ENCODE measurements around the gene DCAF6. TPM values are rescaled to one million over a fixed set of nuclear protein-coding genes. Genes with fewer than 3 reads are reported as not detected.

DCAF6 gene
- total RNA-seq, 2 donors from 2014 or later, result 30.7 to 42.8 TPM

GRCh38 chr1:167996266-167996665 lies 59.8 kb downstream of the DCAF6 start:
- Histone ChIP-seq H3K4me1 (peaks cover 9% of the 10 kb centered on the region), H3K27ac (no peak overlapping the region), H3K36me3 (replicated peaks in 1 of 2; ENCODE audit: insufficient read depth in 1 of 2, low read depth in 2 of 2) (peaks cover 0 to 8% of the 10 kb centered on the region in 2 donors), H3K9me3 (no peaks in the 10 kb centered on the region), H3K27me3 (no peaks in the 10 kb centered on the region), H3K4me3 (no peak overlapping the region)
- no peak for ATAC-seq
- intact Hi-C loops (cut with DNase I), result no loop called here
- WGBS, 2 donors, result 92 to 98% methylated on average over 3 of the region's 3 CpGs
- TF ChIP-seq POLR2A (IDR thresholded peaks at IDR 0.05) (no peak), CTCF (IDR thresholded peaks at IDR 0.05) (no peak)
- DNase-seq, result no peak

GRCh38 chr1:167997037-167997575 lies 60.6 kb downstream of the DCAF6 start:
- ATAC-seq (no peak), DNase-seq (no peak)
- TF ChIP-seq CTCF (IDR thresholded peaks at IDR 0.05) (no peak), POLR2A (IDR thresholded peaks at IDR 0.05) (no peak)
- intact Hi-C loops (cut with DNase I), result no loop called here
- Histone ChIP-seq H3K27ac (no peak overlapping the region), H3K9me3 (no peaks in the 10 kb centered on the region), H3K4me1 (peaks cover 9% of the 10 kb centered on the region), H3K27me3 (no peaks in the 10 kb centered on the region), H3K4me3 (no peak overlapping the region), H3K36me3 (replicated peaks in 1 of 2; ENCODE audit: insufficient read depth in 1 of 2, low read depth in 2 of 2) (peaks cover 0 to 4% of the 10 kb centered on the region in 2 donors)
- 41 to 44% methylated on average over 3 of the region's 3 CpGs for WGBS, 2 donors

- Histone ChIP-seq H3K36me3 (replicated peaks in 1 of 2; ENCODE audit: insufficient read depth in 1 of 2, low read depth in 2 of 2) (peaks cover 0 to 9% of the 10 kb centered on the region in 2 donors), H3K9me3 (no peaks in the 10 kb centered on the region), H3K4me1 (peaks cover 9% of the 10 kb centered on the region), H3K27me3 (no peaks in the 10 kb centered on the region), H3K4me3 (no peak overlapping the region), H3K27ac (no peak overlapping the region)
- TF ChIP-seq CTCF (IDR thresholded peaks at IDR 0.05) (no peak), POLR2A (IDR thresholded peaks at IDR 0.05) (no peak)
- no peak for DNase-seq
- ATAC-seq, result no peak
- WGBS, 2 donors, result 80 to 84% methylated on average over 3 of the region's 3 CpGs
- intact Hi-C loops (cut with DNase I), result no loop called here
Measured at GRCh38 chr1:167999877-168000276, 63.4 kb downstream of the DCAF6 start.

- Histone ChIP-seq H3K27me3 (no peaks in the 10 kb centered on the region), H3K36me3 (replicated peaks in 1 of 2; ENCODE audit: insufficient read depth in 1 of 2, low read depth in 2 of 2) (peaks cover 0 to 9% of the 10 kb centered on the region in 2 donors), H3K4me3 (no peak overlapping the region), H3K27ac (no peak overlapping the region), H3K9me3 (no peaks in the 10 kb centered on the region), H3K4me1 (peaks cover 9% of the 10 kb centered on the region)
- WGBS, 2 donors, result 74 to 96% methylated on average over 3 of the region's 3 CpGs
- intact Hi-C loops (cut with DNase I), result no loop called here
- DNase-seq, result no peak
- no peak for ATAC-seq
- TF ChIP-seq POLR2A (IDR thresholded peaks at IDR 0.05) (no peak), CTCF (IDR thresholded peaks at IDR 0.05) (no peak)
Measured at GRCh38 chr1:168000656-168001055, 64.2 kb downstream of the DCAF6 start.

- peaks cover 9% of the 10 kb centered on the region for H3K4me1 ChIP-seq
- 92 to 97% methylated on average over 1 of the region's 1 CpG for WGBS, 2 donors
- H3K36me3 ChIP-seq (replicated peaks in 1 of 2; ENCODE audit: insufficient read depth in 1 of 2, low read depth in 2 of 2), result peaks cover 0 to 9% of the 10 kb centered on the region in 2 donors
- no peaks in the 10 kb centered on the region for H3K9me3 ChIP-seq
- TF ChIP-seq CTCF (IDR thresholded peaks at IDR 0.05), result no peak
- TF ChIP-seq POLR2A (IDR thresholded peaks at IDR 0.05), result no peak
- DNase-seq (no peak), ATAC-seq (no peak)
- H3K27me3 ChIP-seq, result no peaks in the 10 kb centered on the region
- intact Hi-C loops (cut with DNase I), result no loop called here
- H3K4me3 ChIP-seq, result no peak overlapping the region
- H3K27ac ChIP-seq, result no peak overlapping the region
Measured at GRCh38 chr1:168001213-168001612, 64.7 kb downstream of the DCAF6 start.
